Small intestine (tissue), 7 donors: ENCODE measurements around the gene MCM10. TPM values are rescaled to one million over a fixed set of nuclear protein-coding genes. Genes with fewer than 3 reads are reported as not detected.
"Not testable (repeated sequence)": the region's sequence is repeated elsewhere in the genome, so short reads cannot be mapped to it uniquely, and the experiment has no call there.

ENCODE experiments used
- DNase-seq, 2 donors: peaks; one replicate each; pipeline versions ENCODE4 v3.0.0 to v3.0.0-alpha.2; 2013
- FAIRE-seq: peaks from 2 replicates; lab custom pipeline; 2012; peaks lifted over from hg19 to GRCh38; lab: Jason Lieb, UNC
- H3K27ac ChIP-seq, 3 donors: one replicate each; pipeline ENCODE4 v1.5.1; 2013; ENCODE audit warnings: low read length in 2 of 3, mild to moderate bottlenecking in 2 of 3, control low read depth in 1 of 3, inconsistent platforms in 1 of 3, low read depth in 1 of 3, moderate library complexity in 1 of 3
- H3K27me3 ChIP-seq, 3 donors: one replicate each; pipeline ENCODE4 v1.6.1; 2013; ENCODE audit warnings: low read length in 3 of 3, inconsistent platforms in 1 of 3; ENCODE audit not compliant: control insufficient read depth in 3 of 3, insufficient read depth in 3 of 3
- H3K36me3 ChIP-seq, 3 donors: one replicate each; pipeline ENCODE4 v1.6.1; 2013; ENCODE audit warnings: low read length in 3 of 3, inconsistent platforms in 1 of 3, low read depth in 1 of 3, mild to moderate bottlenecking in 1 of 3, moderate library complexity in 1 of 3; ENCODE audit not compliant: control insufficient read depth in 3 of 3, insufficient read depth in 2 of 3
- H3K4me1 ChIP-seq, 3 donors: one replicate each; pipeline ENCODE4 v1.6.1; 2013; ENCODE audit warnings: low read length in 2 of 3, inconsistent platforms in 1 of 3, low read depth in 1 of 3, mild to moderate bottlenecking in 1 of 3, moderate library complexity in 1 of 3; ENCODE audit not compliant: control insufficient read depth in 3 of 3, insufficient read depth in 2 of 3
- H3K4me3 ChIP-seq, 3 donors: one replicate each; pipeline ENCODE4 v1.5.1; 2013; ENCODE audit warnings: low read length in 3 of 3, control low read depth in 1 of 3, inconsistent platforms in 1 of 3, low read depth in 1 of 3, mild to moderate bottlenecking in 1 of 3, moderate library complexity in 1 of 3
- H3K9me3 ChIP-seq, 2 donors: one replicate each; pipeline ENCODE4 v1.6.1; 2013; ENCODE audit warnings: low read depth in 1 of 2, low read length in 1 of 2; ENCODE audit not compliant: control insufficient read depth in 2 of 2, insufficient read depth in 1 of 2
- WGBS, 3 donors: extraction: QIAGEN DNeasy Blood & Tissue Kit; methylation state at CpG; one replicate each; pipeline ENCODE4 v1.1.7; 2013; 5-methylcytosine and 5-hydroxymethylcytosine counted together
- polyA plus RNA-seq, 4 donors: library from polyadenylated mRNA; stranded (reverse) in 3 of 4; unstranded in 1 of 4; fragments of 200-250 nt in 3 of 4; fragments of 120-200 nt in 1 of 4; gene quantifications; one replicate each; pipeline versions ENCODE4 v1.2.1 to v1.2.3, GENCODE V29; 2013
- donor health status: healthy with polysubstance abuse.
- donor health status: control.
- donor health status: control.
- donor health status: Bipolar disorder and iron deficiency.
- donor health status: healthy.

The MCM10 gene
- polyA plus RNA-seq, 4 donors = 0.22 to 4.1 (median 1.9) TPM; not detected in 1

DNA sequence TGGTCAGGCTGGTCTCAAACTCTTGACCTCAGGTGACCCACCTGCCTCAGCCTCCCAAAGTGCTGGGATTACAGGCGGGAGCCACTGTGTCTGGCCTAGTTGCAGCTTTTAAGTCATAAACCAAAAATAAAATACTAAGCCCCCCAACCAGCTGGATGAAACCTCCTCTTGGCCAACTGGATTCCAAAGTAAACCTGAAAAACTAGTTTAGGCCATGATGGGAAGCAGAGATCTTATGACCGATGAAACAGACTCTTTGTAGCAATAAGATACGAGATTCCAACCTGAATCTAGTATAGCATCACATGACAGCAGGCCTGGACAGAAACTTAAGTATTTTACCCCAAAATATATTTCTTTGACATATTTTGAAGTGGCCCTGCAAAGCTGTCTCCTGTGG lies 9.1 kb upstream of the MCM10 start:
- DNase-seq (no peak), FAIRE-seq (no peak)
- Histone ChIP-seq H3K4me3 (no peak overlapping the region), H3K27ac (no peak overlapping the region), H3K9me3 (peaks cover 0 to 4% of the 10 kb centered on the region in 2 donors), H3K27me3 (no peaks in the 10 kb centered on the region), H3K4me1 (no peaks in the 10 kb centered on the region), H3K36me3 (no peaks in the 10 kb centered on the region)
- 88 to 96% (median 94%) methylated on average over 3 of the region's 3 CpGs for WGBS, 3 donors

DNA sequence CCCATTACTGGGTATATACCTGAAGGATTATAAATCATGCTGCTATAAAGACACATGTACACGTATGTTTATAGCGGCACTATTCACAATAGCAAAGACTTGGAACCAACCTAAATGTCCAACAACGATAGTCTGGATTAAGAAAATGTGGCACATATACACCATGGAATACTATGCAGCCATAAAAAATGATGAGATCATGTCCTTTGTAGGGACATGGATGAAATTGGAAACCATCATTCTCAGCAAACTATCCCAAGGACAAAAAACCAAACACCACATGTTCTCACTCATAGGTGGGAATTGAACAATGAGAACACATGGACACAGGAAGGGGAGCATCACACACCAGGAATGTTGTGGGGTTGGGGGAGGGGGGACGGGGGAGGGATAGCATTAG lies 5.5 kb upstream of the MCM10 start:
- 92 to 95% (median 92%) methylated on average over 4 of the region's 4 CpGs for WGBS, 3 donors

DNA sequence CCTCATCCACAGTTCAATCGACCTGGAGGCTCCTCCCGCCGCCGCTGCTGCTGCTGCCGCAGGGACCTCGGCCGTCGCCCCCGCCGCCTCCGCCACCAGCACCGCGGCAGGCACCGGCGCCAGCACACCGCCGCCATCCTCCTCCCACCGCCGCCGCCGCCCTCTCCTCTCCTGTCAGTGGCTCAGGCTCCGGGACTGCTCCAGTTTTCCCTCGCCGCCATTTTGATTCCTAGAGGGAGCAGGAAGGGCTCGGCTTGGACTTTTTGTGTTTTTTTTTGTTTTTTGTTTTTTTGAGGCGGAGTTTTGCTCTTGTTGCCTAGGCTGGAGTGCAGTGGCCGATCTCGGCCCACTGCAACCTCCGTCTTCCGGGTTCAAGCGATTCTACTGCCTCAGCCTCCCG lies 3.0 kb upstream of the MCM10 start:
- no peak for FAIRE-seq
- peak overlapping the region in 2 of 3 donors; percentile 27 to 42 for H3K4me3 ChIP-seq
- H3K9me3 ChIP-seq = peaks cover 0 to 2% of the 10 kb centered on the region in 2 donors
- 33 to 60% (median 39%) methylated on average over 32 of the region's 32 CpGs for WGBS, 3 donors
- H3K27me3 ChIP-seq = no peaks in the 10 kb centered on the region
- H3K4me1 ChIP-seq = peaks cover 0 to 3% (median 0%) of the 10 kb centered on the region in 3 donors
- peak overlapping the region in 1 of 3 donors; percentile 16 for H3K27ac ChIP-seq
- peak; percentile 23 to 36 for DNase-seq
- H3K36me3 ChIP-seq = no peaks in the 10 kb centered on the region

More for the DNA sequence above, 5.5 kb upstream of the MCM10 start:
- H3K27ac ChIP-seq, H3K36me3 ChIP-seq, DNase-seq, H3K4me1 ChIP-seq, H3K27me3 ChIP-seq, FAIRE-seq, H3K9me3 ChIP-seq, H3K4me3 ChIP-seq: not testable (repeated sequence)

DNA sequence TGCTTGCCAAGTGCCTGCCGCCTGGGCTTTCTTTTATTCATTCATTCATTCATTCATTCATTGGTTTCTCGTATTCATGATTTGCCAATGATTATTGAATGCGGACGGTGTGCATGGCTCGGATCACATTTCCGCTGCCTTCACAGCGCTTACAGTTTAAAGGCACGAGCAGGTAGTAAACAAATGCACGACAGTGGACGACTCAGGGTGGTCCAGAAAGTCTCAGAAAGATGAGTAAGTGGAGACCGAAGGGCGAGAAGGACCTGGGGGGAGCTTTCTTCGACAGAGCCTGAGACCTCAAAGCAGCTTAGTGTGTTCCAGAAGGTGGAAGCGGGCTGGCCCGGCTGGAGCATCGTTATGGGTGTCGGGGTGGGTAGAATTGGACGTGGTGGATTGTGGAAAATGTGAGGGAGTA lies 506 bp downstream of the MCM10 start:
- Histone ChIP-seq H3K27me3 (no peaks in the 10 kb centered on the region), H3K36me3 (peaks cover 0 to 2% (median 0%) of the 10 kb centered on the region in 3 donors), H3K4me1 (peaks cover 0 to 3% (median 0%) of the 10 kb centered on the region in 3 donors), H3K9me3 (no peaks in the 10 kb centered on the region), H3K27ac (no peak overlapping the region), H3K4me3 (peak overlapping the region; percentile 34 to 55 (median 45))
- 2 to 6% (median 4%) methylated on average over 18 of the region's 18 CpGs for WGBS, 3 donors
- DNase-seq (no peak), FAIRE-seq (no peak)

DNA sequence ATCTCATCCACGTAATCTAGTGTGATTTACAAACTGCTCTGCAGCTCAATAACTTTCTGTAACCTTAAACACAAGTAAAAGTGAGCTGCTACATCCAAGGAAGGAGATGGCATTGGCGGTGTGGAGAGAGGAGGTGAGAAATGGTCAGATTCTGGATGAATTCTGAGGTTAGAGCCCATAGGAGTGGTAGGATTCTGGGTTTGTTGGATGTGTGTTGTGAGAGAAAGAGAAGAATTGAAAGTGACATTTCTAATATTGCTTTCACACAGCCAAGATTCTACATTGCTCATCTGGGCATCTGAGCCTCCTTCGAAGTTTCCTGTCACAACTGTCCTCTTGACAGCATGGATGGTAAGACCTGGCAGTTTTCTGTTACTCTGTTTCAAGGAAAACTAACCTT lies 2.5 kb downstream of the MCM10 start:
- FAIRE-seq = no peak
- peaks cover 0 to 3% (median 0%) of the 10 kb centered on the region in 3 donors for H3K4me1 ChIP-seq
- no peak overlapping the region for H3K4me3 ChIP-seq
- DNase-seq = no peak
- no peaks in the 10 kb centered on the region for H3K9me3 ChIP-seq
- 89 to 92% (median 91%) methylated on average over 3 of the region's 3 CpGs for WGBS, 3 donors
- no peak overlapping the region for H3K27ac ChIP-seq
- peaks cover 0 to 5% (median 0%) of the 10 kb centered on the region in 3 donors for H3K36me3 ChIP-seq
- H3K27me3 ChIP-seq = no peaks in the 10 kb centered on the region

DNA sequence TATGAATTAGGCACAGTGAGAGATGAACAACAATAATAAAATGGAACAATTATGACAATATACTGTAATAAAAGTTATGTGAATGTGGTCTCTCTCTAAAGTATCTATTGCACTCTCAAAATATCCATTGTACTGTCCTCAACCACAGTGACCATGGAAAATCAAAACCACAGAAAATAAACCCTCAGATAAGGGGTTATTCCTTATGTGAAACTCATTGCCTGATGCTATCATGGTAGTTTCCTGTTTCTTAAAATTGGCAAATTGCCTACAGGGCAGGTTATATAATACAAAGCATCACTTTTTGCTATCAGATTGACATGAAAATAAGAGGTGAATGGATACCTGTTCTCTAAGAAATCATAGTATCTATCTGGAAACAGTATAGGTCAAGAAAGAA lies 3.8 kb downstream of the MCM10 start:
- H3K4me3 ChIP-seq = no peak overlapping the region
- no peak overlapping the region for H3K27ac ChIP-seq
- no peaks in the 10 kb centered on the region for H3K9me3 ChIP-seq
- H3K27me3 ChIP-seq = no peaks in the 10 kb centered on the region
- H3K4me1 ChIP-seq = peaks cover 0 to 3% (median 0%) of the 10 kb centered on the region in 3 donors
- FAIRE-seq = no peak
- peaks cover 0 to 5% (median 0%) of the 10 kb centered on the region in 3 donors for H3K36me3 ChIP-seq
- no peak for DNase-seq

DNA sequence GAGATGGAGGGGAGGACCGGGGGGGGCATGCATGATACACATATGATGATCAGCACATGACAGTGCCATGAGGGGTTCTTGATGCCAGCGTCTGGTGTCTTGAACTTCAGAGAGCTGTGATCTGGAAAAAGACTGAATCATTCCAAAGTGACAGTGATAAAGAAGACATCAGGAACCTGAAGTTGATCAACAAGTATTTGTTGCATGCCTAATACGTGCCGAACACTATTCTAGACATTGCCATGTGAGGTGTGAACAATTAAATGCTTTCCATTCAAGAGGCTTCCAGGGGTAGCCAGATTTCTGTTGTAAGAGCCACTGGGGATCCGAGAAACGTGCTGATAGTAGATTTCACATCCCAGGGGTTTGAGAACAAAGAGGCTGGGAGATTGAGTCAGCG lies 6.2 kb downstream of the MCM10 start:
- Histone ChIP-seq H3K36me3 (peaks cover 0 to 5% (median 0%) of the 10 kb centered on the region in 3 donors), H3K4me1 (no peaks in the 10 kb centered on the region), H3K27ac (no peak overlapping the region), H3K27me3 (no peaks in the 10 kb centered on the region), H3K4me3 (no peak overlapping the region), H3K9me3 (no peaks in the 10 kb centered on the region)
- FAIRE-seq = no peak
- DNase-seq = no peak
- 83 to 96% (median 89%) methylated on average over 7 of the region's 7 CpGs for WGBS, 3 donors

DNA sequence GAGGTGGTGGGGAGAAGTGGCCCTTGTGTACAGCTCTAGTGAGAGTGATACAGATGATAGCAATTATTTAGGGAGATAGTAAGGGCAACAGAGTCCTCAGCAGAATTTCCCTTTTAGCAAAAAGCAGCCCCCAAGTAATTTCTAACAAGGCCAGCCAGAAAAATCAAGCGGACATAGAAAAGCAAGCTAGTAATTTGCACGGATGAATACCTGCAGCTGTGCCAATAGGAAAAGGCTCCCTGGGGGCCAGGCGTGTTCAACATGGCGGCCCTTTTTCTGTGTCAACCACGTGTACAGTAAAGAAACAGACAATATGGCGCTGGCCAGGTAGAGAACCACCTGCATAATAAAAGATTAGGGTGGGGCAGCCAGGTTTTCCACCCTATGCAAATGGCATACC lies 7.4 kb downstream of the MCM10 start:
- no peak for DNase-seq
- H3K27ac ChIP-seq = no peak overlapping the region
- no peaks in the 10 kb centered on the region for H3K9me3 ChIP-seq
- H3K36me3 ChIP-seq = peaks cover 0 to 5% (median 0%) of the 10 kb centered on the region in 3 donors
- FAIRE-seq = no peak
- peaks cover 0 to 5% (median 0%) of the 10 kb centered on the region in 3 donors for H3K4me1 ChIP-seq
- H3K4me3 ChIP-seq = no peak overlapping the region
- 90 to 95% (median 91%) methylated on average over 6 of the region's 6 CpGs for WGBS, 3 donors
- no peaks in the 10 kb centered on the region for H3K27me3 ChIP-seq

DNA sequence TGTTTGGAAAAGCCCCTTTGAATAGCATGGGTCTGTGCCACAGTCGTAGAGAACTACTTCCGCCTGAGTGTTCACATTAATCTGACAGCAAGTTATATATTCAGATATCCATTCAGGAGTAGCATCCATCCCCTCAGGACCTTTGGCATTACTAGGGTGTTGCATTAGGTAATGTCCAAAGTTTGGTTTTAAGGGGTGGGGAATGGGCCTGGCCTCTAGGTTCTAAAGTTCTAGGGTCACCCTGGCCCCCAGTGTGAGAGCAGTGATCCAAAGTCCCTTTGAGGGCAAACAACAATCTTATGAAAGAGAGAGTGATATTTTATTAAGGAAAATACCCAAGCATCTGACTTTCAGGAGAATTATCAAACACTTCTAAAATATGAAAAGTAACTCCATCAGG lies 12.3 kb downstream of the MCM10 start:
- no peaks in the 10 kb centered on the region for H3K9me3 ChIP-seq
- FAIRE-seq (no peak), DNase-seq (peak; percentile 55 to 64)
- WGBS, 3 donors = 84 to 89% (median 88%) methylated on average over 2 of the region's 2 CpGs
- H3K27ac ChIP-seq = no peak overlapping the region
- no peaks in the 10 kb centered on the region for H3K36me3 ChIP-seq
- no peaks in the 10 kb centered on the region for H3K27me3 ChIP-seq
- H3K4me3 ChIP-seq = no peak overlapping the region
- peaks cover 0 to 5% (median 0%) of the 10 kb centered on the region in 3 donors for H3K4me1 ChIP-seq
